Measurements from ENCODE around the gene NOL9.
"Not testable (repeated sequence)": the region's sequence is repeated elsewhere in the genome, so short reads cannot be mapped to it uniquely, and the experiment has no call there.

The NOL9 gene

GRCh38 chr1:6554031-6554906, at the start of gene NOL9:
TSS of gene NOL9 (minus strand) at chr1:6554513. CDS start at chr1:6554502, 11 bp downstream.
- Mint-ChIP-seq H3K36me3 (ENCODE audit: low read depth) (peaks cover 5% of the 10 kb centered on the region), H3K4me1 (peaks cover 24% of the 10 kb centered on the region), H3K27ac (peak within 1 kb of the TSS; percentile 69), H3K27me3 (no peaks in the 10 kb centered on the region), H3K4me3 (peak within 1 kb of the TSS; percentile 85), H3K9me3 (no peaks in the 10 kb centered on the region)
- ATAC-seq (peak; percentile 97), DNase-seq (peak; percentile 97)

GRCh38 chr1:6603238-6603914, 49.1 kb upstream of the NOL9 start:
- Mint-ChIP-seq H3K4me3 (peak overlapping the region; percentile 78), H3K4me1 (peaks cover 42% of the 10 kb centered on the region), H3K27ac (peak overlapping the region; percentile 97), H3K9me3 (no peaks in the 10 kb centered on the region), H3K27me3 (no peaks in the 10 kb centered on the region), H3K36me3 (ENCODE audit: low read depth) (peaks cover 26% of the 10 kb centered on the region)
- ATAC-seq (peak; percentile 30), DNase-seq (peak; percentile 68)

- H3K36me3 Mint-ChIP-seq (ENCODE audit: low read depth) = peaks cover 31% of the 10 kb centered on the region
- ATAC-seq (peak; percentile 54), DNase-seq (peak; percentile 92)
- H3K4me3 Mint-ChIP-seq = peak within 1 kb of the TSS; percentile 98
- peaks cover 45% of the 10 kb centered on the region for H3K4me1 Mint-ChIP-seq
- H3K27me3 Mint-ChIP-seq = no peaks in the 10 kb centered on the region
- peak within 1 kb of the TSS; percentile 97 for H3K27ac Mint-ChIP-seq
- H3K9me3 Mint-ChIP-seq = no peaks in the 10 kb centered on the region
These were observed 48.4 kb upstream of the NOL9 start, which contains the start of gene KLHL21 for GRCh38 chr1:6602669-6603237. TSS of gene KLHL21 (minus strand) at chr1:6602869. CDS start at chr1:6602817, 52 bp downstream.

GRCh38 chr1:6601923-6602668, 47.8 kb upstream of the NOL9 start:
- DNase-seq (peak; percentile 33), ATAC-seq (peak; percentile 17)
- Mint-ChIP-seq H3K27me3 (no peaks in the 10 kb centered on the region), H3K9me3 (no peaks in the 10 kb centered on the region), H3K4me1 (peaks cover 49% of the 10 kb centered on the region), H3K4me3 (peak overlapping the region; percentile 98), H3K27ac (peak overlapping the region; percentile 97), H3K36me3 (ENCODE audit: low read depth) (peaks cover 38% of the 10 kb centered on the region)

GRCh38 chr1:6601049-6601922, 47.0 kb upstream of the NOL9 start:
- no peaks in the 10 kb centered on the region for H3K9me3 Mint-ChIP-seq
- H3K36me3 Mint-ChIP-seq (ENCODE audit: low read depth) = peaks cover 40% of the 10 kb centered on the region
- H3K27me3 Mint-ChIP-seq = no peaks in the 10 kb centered on the region
- H3K4me1 Mint-ChIP-seq = peaks cover 54% of the 10 kb centered on the region
- peak; percentile 82 for DNase-seq
- peak overlapping the region; percentile 97 for H3K27ac Mint-ChIP-seq
- peak overlapping the region; percentile 98 for H3K4me3 Mint-ChIP-seq
- ATAC-seq = peak; percentile 81

GRCh38 chr1:6600410-6601048, 46.2 kb upstream of the NOL9 start:
- ATAC-seq = peak; percentile 0
- Mint-ChIP-seq H3K4me3 (peak overlapping the region; percentile 98), H3K27ac (peak overlapping the region; percentile 97), H3K27me3 (no peaks in the 10 kb centered on the region), H3K9me3 (no peaks in the 10 kb centered on the region), H3K4me1 (peaks cover 55% of the 10 kb centered on the region), H3K36me3 (ENCODE audit: low read depth) (peaks cover 47% of the 10 kb centered on the region)
- no peak for DNase-seq

GRCh38 chr1:6599991-6600390, 45.7 kb upstream of the NOL9 start:
- not testable (repeated sequence) for H3K27me3 Mint-ChIP-seq, ATAC-seq, DNase-seq, H3K9me3 Mint-ChIP-seq
- Mint-ChIP-seq H3K36me3 (ENCODE audit: low read depth) (peaks cover 52% of the 10 kb centered on the region), H3K4me1 (peaks cover 53% of the 10 kb centered on the region), H3K4me3 (peak overlapping the region; percentile 98), H3K27ac (peak overlapping the region; percentile 97)

- peak; percentile 57 for DNase-seq
- Mint-ChIP-seq H3K4me1 (peaks cover 51% of the 10 kb centered on the region), H3K27ac (peak overlapping the region; percentile 82), H3K36me3 (ENCODE audit: low read depth) (peaks cover 53% of the 10 kb centered on the region), H3K4me3 (peak overlapping the region; percentile 98), H3K27me3 (no peaks in the 10 kb centered on the region), H3K9me3 (no peaks in the 10 kb centered on the region)
- no peak for ATAC-seq
These were observed 45.0 kb upstream of the NOL9 start for GRCh38 chr1:6599141-6599975.

GRCh38 chr1:6597777-6598131, 43.4 kb upstream of the NOL9 start:
- H3K4me3 Mint-ChIP-seq = no peak overlapping the region
- no peaks in the 10 kb centered on the region for H3K27me3 Mint-ChIP-seq
- peaks cover 41% of the 10 kb centered on the region for H3K4me1 Mint-ChIP-seq
- peaks cover 58% of the 10 kb centered on the region for H3K36me3 Mint-ChIP-seq (ENCODE audit: low read depth)
- DNase-seq (no peak), ATAC-seq (no peak)
- no peaks in the 10 kb centered on the region for H3K9me3 Mint-ChIP-seq
- no peak overlapping the region for H3K27ac Mint-ChIP-seq

- Mint-ChIP-seq H3K9me3 (no peaks in the 10 kb centered on the region), H3K4me1 (peaks cover 41% of the 10 kb centered on the region), H3K27me3 (no peaks in the 10 kb centered on the region), H3K36me3 (ENCODE audit: low read depth) (peaks cover 58% of the 10 kb centered on the region), H3K27ac (no peak overlapping the region), H3K4me3 (no peak overlapping the region)
- DNase-seq = no peak
- ATAC-seq = no peak
These were observed 42.8 kb upstream of the NOL9 start for GRCh38 chr1:6596886-6597776.

- H3K9me3 Mint-ChIP-seq = no peaks in the 10 kb centered on the region
- no peak overlapping the region for H3K27ac Mint-ChIP-seq
- H3K27me3 Mint-ChIP-seq = no peaks in the 10 kb centered on the region
- H3K4me1 Mint-ChIP-seq = peaks cover 43% of the 10 kb centered on the region
- H3K4me3 Mint-ChIP-seq = no peak overlapping the region
- ATAC-seq (no peak), DNase-seq (no peak)
- H3K36me3 Mint-ChIP-seq (ENCODE audit: low read depth) = peaks cover 59% of the 10 kb centered on the region
These were observed 42.0 kb upstream of the NOL9 start for GRCh38 chr1:6596351-6596750.
